HG02973 (cell line): ENCODE data around the gene NDUFA5.

Experiments used
- ATAC-seq: cut with Tn5 transposase; IDR thresholded peaks from one replicate; pipeline ENCODE4 v1.9.1; 2021; ENCODE audit warnings: moderate library complexity; ENCODE audit not compliant: unreplicated experiment

NDUFA5 gene

DNA sequence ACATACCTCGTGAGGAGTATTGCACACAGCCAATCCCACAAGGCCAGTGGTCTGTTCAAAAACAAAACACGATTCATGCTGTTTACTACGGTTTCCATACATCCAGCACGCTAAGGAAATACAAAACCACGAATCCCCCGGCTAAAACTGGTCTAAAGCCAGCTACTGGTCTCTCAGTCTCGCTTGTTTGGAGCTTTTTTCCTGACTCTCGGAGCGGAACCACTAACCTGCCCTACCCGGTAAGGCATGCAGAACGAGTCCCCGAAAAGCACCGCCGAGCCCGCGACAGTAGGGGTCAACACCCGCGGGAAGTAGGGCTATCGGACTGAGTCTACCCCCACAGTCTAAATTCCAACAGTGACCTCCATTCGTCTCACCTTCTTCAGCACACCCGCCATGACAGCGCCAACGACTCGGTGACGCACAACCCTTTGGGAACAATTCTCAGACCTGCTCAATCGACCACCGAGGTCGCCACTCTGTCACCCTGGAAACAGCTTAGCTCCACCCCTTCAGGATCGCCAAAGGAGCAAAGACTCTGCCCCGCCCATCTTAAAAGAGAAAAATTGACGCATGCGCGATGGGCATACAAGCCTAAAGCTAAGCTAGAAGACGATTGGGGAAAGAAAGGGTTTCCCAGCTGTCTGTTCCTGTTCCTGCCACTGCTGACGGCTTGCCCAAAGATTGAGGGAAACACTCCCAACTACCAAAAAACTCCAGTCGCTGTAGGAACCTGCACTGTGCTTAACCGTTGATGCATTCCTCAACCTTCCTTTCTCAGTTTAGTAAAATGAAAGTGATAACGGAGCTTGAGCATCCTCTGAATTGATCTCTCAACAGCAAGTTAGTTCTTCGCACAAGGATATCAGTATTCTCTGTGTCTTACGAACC is at the start of gene NDUFA5:
NDUFA5 (minus strand) TSS at position 421 of the 891 bp plus-strand sequence; CDS start at position 398, 23 bp downstream.
- ATAC-seq = peak; percentile 96

DNA sequence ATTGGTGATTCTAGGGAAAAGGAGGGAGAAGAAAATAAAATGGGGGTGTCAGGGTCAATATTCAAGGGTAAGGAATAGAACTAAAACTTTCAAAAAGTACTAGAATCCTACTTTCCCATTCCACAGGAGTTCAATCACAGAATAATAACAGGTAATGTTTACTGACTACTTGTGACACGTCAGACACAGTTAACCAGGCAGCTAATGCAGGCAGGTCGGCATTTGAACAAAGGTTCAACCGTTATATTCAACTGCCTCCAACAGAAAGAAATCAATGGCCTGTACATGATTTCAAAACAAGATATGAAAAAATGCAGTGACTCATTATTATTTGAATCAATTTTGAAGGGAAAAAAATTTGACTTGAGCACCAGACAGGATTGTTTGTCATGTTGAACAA is 47.1 kb upstream of the NDUFA5 start:
- ATAC-seq = no peak

DNA sequence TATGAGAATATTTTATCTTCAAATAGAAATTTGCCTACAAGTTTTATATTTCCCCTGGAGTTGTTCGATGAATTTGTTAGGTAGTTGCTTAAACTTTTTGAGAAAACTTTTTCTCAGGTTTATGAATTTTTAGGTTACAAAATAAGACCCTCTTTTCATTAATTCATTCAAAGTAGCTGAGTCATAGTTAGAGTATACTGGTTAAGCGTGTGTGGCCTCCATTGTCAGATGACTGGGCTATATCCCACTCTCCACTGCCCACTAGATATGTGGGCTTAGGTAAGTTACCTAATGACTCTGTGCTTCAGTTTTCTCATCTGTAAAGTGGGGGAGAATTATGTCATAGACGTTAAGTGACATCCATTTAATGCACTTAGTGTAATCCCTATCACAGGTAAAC is 45.0 kb upstream of the NDUFA5 start:
- ATAC-seq = no peak

GRCh38 chr7:123601530-123601929 is 43.9 kb upstream of the NDUFA5 start, which contains the start of gene ASB15:
Gene ASB15 (plus strand): TSS chr7:123601821. CDS start chr7:123614503, 12,682 bp downstream.
- no peak for ATAC-seq

GRCh38 chr7:123600876-123601275 is 43.3 kb upstream of the NDUFA5 start:
- no peak for ATAC-seq

DNA sequence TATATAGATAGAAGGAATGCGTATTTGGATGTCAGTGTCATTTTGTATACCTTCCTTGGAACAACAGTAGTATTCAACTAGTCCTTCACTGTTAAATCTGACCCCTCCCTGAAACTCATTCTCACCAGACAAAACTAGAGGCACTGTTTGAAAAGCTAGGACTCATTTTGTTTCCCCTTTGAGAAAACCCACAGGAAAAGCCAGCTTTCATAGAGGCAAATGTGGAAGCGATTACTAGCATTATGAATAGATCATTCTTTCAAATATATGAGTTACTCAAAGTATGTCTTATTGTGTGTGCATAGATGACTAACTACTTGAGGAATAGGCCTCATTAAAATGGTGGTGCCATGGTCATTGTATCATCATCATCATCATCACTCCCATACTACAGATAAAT is 42.1 kb upstream of the NDUFA5 start:
- no peak for ATAC-seq

DNA sequence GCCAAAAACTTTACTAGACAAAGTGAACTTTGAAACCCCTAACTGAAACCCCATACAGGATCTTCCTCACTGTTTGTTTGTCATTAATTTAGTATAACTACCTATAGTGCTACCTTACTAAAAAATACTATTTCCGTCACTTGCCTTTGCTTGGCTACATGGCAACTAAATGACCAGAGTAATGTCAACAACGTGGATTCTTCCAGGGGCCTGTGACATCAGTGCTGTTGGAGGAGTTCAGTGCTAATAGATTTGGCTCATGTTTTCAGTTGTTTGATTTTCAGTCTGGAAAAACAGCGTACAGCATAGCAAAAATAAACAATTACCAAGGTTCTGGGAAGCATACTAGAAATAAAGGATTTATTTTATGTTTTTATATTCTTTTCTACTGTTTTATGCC is 41.0 kb upstream of the NDUFA5 start:
- no peak for ATAC-seq

DNA sequence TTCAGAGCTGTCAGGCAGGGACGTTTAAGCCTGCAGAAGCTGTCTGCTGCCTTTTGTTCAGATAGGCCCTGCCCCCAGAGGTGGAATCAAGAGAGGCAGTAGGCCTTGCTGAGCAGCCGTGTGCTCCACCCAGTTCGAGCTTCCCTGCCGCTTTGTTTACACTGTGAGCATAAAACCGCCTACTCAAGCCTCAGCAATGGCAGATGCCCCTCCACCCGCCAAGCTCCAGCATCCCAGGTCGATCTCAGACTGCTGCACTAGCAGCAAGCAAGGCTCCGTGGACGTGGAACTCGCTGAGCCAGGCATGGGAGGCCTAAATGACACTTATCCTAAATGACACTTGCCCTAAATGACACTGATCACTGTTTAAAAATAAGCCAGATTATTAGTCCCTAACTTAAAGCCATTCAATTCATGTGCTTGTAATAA is 37.2 kb upstream of the NDUFA5 start:
- ATAC-seq = no peak

GRCh38 chr7:123588376-123588775 is 30.8 kb upstream of the NDUFA5 start:
- ATAC-seq = no peak

- no peak for ATAC-seq
These were observed 26.2 kb upstream of the NDUFA5 start for GRCh38 chr7:123583821-123584220.

- ATAC-seq = no peak
These were observed 23.5 kb upstream of the NDUFA5 start for GRCh38 chr7:123581162-123581459.

DNA sequence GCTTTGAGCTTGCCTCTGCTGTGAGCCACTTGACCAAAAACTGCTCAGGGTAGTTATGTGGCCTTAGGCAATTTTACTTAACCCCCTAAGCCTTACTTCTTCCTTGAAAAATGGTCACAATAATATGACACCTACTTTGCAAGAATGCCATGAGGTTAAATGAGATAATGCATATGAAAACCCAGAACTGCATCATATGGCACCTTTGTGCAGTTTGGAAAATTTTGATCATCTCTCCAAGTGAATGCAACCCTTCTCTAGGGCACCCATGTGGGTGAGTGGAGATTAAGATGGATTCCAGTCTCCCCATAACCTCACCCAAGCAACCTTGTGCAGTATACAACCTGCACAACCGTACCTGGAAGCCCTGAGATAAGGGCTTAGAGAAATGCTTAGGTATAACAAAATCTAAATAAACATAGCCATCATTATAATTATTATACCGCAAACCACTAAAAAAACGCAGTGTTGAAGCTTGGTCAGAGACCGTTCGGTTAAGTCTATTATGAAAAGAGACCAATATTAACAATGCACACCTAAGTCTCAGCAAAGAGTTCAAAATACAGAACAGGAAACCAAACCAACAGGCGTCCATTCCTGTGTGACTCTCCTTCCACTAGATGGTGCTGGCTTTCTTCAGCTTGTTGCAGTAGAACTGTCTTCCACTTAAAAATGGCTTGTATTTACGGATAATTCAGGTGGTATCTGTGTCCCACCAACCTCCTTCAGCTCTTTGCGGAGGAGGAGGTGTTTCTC is 23.0 kb upstream of the NDUFA5 start:
- ATAC-seq = no peak

DNA sequence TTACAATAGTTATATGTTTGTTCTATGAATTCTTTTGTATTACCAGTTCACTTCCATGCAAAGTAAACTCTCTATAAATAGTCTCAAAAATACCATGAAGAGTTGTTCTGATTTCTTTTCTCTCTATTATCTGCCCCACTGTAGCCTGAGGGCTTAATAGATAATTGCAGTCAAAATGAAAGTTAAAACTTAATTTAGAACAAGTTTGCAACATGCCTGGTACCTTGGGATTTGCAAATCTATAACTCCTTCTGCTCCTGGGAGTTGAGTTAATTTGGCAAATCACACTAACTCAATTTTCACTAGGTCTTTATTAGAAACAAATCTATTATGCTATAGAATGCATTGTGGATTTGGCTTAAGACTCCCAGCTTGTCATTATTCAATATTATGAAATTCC is 21.8 kb upstream of the NDUFA5 start:
- no peak for ATAC-seq

GRCh38 chr7:123573896-123574467 is 16.4 kb upstream of the NDUFA5 start:
- ATAC-seq = no peak

DNA sequence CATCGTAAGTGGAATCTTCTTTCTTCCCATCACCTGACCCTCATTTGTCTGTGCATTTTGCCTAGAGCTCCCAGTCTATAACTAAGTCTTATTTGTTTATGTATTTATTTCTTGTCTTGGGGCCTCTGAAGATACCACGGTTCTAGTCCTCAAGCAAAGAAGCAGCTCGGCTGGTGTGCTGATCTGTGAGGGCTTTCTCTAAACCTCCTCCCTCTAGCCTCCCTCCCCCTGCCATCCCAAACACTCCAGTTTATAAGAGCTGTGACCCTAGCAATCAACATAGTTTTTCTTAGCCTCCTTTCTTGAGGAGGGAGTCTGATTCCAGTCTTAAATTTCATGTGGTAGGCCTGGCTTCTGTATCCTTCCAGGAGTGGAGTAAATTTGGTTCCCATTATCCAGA is 15.7 kb upstream of the NDUFA5 start:
- ATAC-seq = no peak

GRCh38 chr7:123571684-123572083 is 14.1 kb upstream of the NDUFA5 start:
- ATAC-seq = no peak

GRCh38 chr7:123571187-123571586 is 13.6 kb upstream of the NDUFA5 start:
- ATAC-seq = no peak

GRCh38 chr7:123570390-123571182 is 13.0 kb upstream of the NDUFA5 start:
- no peak for ATAC-seq

- no peak for ATAC-seq
These were observed 11.9 kb upstream of the NDUFA5 start for GRCh38 chr7:123569352-123570010.

GRCh38 chr7:123562121-123562520 is 4.5 kb upstream of the NDUFA5 start:
- no peak for ATAC-seq
